ENCODE measurements around the gene SARDH.

SARDH gene

DNA sequence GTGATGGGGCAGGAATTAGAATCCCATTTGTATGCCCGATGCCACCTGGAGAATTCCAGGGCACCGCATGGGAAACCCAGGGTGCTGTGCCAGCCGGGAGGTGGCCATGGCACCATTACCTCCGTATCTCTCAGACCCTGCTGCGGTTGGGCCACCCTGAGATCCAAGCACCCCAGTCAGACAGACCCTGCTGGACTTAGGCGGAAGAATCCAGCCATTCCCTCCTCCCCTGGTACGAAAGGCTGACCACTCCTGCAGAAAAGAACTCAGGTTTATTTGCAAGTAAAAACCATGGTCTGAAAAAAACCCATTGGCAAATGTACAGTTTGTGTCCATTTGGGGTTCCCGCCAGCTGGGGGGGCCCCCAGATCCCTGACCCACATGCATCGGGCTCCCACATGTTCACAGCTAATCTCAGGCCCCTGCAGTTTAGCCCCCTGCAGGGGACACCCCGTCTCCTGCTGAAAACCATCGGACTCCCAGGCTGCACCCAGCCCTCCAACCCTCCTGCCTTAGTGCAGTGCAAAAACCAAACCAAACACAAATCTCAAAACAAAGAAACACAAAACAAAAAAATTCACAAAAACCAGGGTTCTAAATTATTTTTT lies 23.6 kb upstream of the SARDH start:
- Histone ChIP-seq H3K79me2 (ENCODE audit: low read length) (no peaks in the 10 kb centered on the region), H2AFZ (ENCODE audit: low read length) (no peak overlapping the region), H3K4me1 (ENCODE audit: low read length) (no peaks in the 10 kb centered on the region), H3K4me2 (ENCODE audit: low read depth, low read length) (no peak overlapping the region), H3K9me2 (replicated peaks; ENCODE audit: insufficient read depth, low read length) (no peaks in the 10 kb centered on the region), H4K20me1 (ENCODE audit: insufficient read depth, low read length) (no peaks in the 10 kb centered on the region), H3K9me3 (replicated peaks; ENCODE audit: insufficient read depth, low read length) (no peaks in the 10 kb centered on the region), H3K36me3 (replicated peaks; ENCODE audit: insufficient read depth, low read length) (no peaks in the 10 kb centered on the region), H3K27me3 (replicated peaks; ENCODE audit: insufficient read depth, low read length) (peaks cover 61% of the 10 kb centered on the region), H3K4me3 (ENCODE audit: low read length) (no peak overlapping the region), H3K27ac (ENCODE audit: low read length) (no peak overlapping the region), H3K9ac (ENCODE audit: low read length) (no peak overlapping the region), H3F3A (ENCODE audit: insufficient read depth, low read length) (no peaks in the 10 kb centered on the region)
- no peak for DNase-seq
- TF ChIP-seq EZH2 (optimal IDR thresholded peaks at IDR 0.05; ENCODE audit: low read depth, low read length), result no peak
- TF ChIP-seq EZH2phosphoT487 (IDR thresholded peaks at IDR 0.05; ENCODE audit: low read length), result no peak
- TF ChIP-seq, protein P1, sequence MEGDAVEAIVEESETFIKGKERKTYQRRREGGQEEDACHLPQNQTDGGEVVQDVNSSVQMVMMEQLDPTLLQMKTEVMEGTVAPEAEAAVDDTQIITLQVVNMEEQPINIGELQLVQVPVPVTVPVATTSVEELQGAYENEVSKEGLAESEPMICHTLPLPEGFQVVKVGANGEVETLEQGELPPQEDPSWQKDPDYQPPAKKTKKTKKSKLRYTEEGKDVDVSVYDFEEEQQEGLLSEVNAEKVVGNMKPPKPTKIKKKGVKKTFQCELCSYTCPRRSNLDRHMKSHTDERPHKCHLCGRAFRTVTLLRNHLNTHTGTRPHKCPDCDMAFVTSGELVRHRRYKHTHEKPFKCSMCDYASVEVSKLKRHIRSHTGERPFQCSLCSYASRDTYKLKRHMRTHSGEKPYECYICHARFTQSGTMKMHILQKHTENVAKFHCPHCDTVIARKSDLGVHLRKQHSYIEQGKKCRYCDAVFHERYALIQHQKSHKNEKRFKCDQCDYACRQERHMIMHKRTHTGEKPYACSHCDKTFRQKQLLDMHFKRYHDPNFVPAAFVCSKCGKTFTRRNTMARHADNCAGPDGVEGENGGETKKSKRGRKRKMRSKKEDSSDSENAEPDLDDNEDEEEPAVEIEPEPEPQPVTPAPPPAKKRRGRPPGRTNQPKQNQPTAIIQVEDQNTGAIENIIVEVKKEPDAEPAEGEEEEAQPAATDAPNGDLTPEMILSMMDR (IDR thresholded peaks at IDR 0.05; ENCODE audit: low read length), result no peak

DNA sequence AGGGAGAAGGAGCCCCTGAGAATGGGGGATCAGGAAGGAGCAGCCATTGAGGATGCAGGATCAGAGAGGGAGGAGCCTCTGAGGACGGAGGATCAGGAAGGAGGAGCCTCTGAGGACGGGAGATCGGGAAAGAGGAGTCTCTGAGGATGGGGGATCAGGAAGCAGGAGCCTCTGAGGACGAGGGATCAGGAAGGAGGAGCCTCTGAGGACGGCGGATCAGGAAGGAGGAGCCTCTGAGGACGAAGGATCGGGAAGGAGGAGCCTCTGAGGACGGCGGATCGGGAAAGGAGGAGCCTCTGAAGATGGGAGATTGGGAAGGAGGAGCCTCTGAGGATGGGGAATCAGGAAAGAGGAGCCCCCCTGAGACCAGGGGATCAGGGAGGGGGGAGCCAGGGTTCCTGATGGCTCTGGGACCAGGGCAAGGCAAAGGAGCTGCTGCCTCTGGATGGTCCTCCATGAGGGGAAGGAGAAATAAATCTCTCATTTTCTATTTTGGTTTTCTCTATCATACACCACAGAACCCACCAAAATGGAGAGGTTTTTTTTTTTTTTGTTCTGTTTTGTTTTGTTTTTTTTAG lies 22.6 kb upstream of the SARDH start:
- Histone ChIP-seq H3K36me3 (replicated peaks; ENCODE audit: insufficient read depth, low read length) (no peaks in the 10 kb centered on the region), H3K4me1 (ENCODE audit: low read length) (no peaks in the 10 kb centered on the region), H3K79me2 (ENCODE audit: low read length) (no peaks in the 10 kb centered on the region), H4K20me1 (ENCODE audit: insufficient read depth, low read length) (no peaks in the 10 kb centered on the region), H3F3A (ENCODE audit: insufficient read depth, low read length) (no peaks in the 10 kb centered on the region), H3K9me2 (replicated peaks; ENCODE audit: insufficient read depth, low read length) (no peaks in the 10 kb centered on the region), H3K9me3 (replicated peaks; ENCODE audit: insufficient read depth, low read length) (no peaks in the 10 kb centered on the region), H3K27ac (ENCODE audit: low read length) (no peak overlapping the region), H3K4me2 (ENCODE audit: low read depth, low read length) (no peak overlapping the region), H3K9ac (ENCODE audit: low read length) (no peak overlapping the region), H2AFZ (ENCODE audit: low read length) (no peak overlapping the region), H3K4me3 (ENCODE audit: low read length) (no peak overlapping the region), H3K27me3 (replicated peaks; ENCODE audit: insufficient read depth, low read length) (peaks cover 66% of the 10 kb centered on the region)
- TF ChIP-seq, protein P1 (IDR thresholded peaks at IDR 0.05; ENCODE audit: low read length), result no peak
- TF ChIP-seq EZH2 (optimal IDR thresholded peaks at IDR 0.05; ENCODE audit: low read depth, low read length) (no peak), EZH2phosphoT487 (IDR thresholded peaks at IDR 0.05; ENCODE audit: low read length) (no peak)
- DNase-seq, result no peak

DNA sequence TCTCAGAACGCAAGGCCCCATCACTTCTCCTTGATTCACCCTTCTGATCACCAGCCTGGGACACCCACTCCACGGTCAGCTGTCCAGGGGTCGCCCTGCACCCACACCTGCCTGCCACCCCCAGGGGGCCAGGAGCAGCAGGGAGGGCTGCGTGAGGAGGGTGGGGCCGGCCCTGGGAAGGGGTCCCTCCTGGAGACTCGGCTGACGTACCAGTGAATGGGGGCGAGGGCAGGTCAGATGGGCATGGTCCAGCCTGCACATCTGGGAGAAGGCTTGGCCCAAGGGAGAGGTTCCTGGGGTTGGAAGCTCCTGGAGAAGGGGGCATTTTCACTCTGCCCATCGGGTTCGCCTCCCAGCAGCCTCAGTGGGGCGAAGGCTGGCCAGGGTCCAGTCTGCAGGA lies 21.8 kb upstream of the SARDH start:
- Histone ChIP-seq H3K79me2 (ENCODE audit: low read length) (no peaks in the 10 kb centered on the region), H3K9ac (ENCODE audit: low read length) (no peak overlapping the region), H3K27ac (ENCODE audit: low read length) (no peak overlapping the region), H2AFZ (ENCODE audit: low read length) (no peak overlapping the region), H3K9me2 (replicated peaks; ENCODE audit: insufficient read depth, low read length) (no peaks in the 10 kb centered on the region), H3K4me2 (ENCODE audit: low read depth, low read length) (no peak overlapping the region), H3K36me3 (replicated peaks; ENCODE audit: insufficient read depth, low read length) (no peaks in the 10 kb centered on the region), H3K4me1 (ENCODE audit: low read length) (no peaks in the 10 kb centered on the region), H3K4me3 (ENCODE audit: low read length) (no peak overlapping the region), H3K27me3 (replicated peaks; ENCODE audit: insufficient read depth, low read length) (peaks cover 62% of the 10 kb centered on the region), H4K20me1 (ENCODE audit: insufficient read depth, low read length) (no peaks in the 10 kb centered on the region), H3F3A (ENCODE audit: insufficient read depth, low read length) (no peaks in the 10 kb centered on the region), H3K9me3 (replicated peaks; ENCODE audit: insufficient read depth, low read length) (no peaks in the 10 kb centered on the region)
- DNase-seq, result no peak
- TF ChIP-seq EZH2phosphoT487 (IDR thresholded peaks at IDR 0.05; ENCODE audit: low read length) (no peak), EZH2 (optimal IDR thresholded peaks at IDR 0.05; ENCODE audit: low read depth, low read length) (no peak)
- TF ChIP-seq, protein P1 (IDR thresholded peaks at IDR 0.05; ENCODE audit: low read length), result no peak
